ENCODE data around the gene EVA1B.

Gene EVA1B

DNA sequence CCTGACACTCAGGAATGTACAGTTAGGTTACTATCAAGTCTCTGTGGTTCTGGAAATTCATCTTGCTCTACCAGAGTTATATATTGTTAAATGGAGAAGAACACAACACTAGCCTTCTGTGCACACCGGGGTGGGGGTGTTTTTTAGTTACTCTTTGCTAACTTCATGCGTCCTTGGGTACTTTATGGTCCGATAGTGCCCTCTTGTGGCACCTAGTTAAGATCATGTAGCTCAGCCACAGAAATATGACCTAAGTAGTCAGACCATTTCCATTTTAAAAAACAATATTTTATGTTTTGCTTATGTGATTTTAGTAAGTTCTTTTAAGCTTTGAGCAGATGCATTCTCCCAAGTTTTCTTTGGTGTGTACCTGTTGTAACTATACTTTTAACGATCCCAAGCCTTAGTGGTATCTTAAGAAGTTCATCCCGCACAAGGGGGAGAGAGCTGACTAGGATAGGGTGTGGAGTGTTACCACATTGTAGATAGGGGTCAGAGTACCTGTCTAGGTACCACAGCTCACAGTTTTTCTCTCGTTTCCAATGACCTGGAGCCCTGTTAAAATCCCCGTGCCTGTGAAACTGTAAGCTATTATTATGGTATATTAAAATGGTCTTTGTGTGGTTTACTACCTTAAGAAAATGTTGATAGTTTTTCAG, 37.9 kb downstream of the EVA1B start:
- DNase-seq (ENCODE audit: extremely low read depth in 1 of 2, low read depth in 1 of 2), result peak; percentile 26 to 44

DNA sequence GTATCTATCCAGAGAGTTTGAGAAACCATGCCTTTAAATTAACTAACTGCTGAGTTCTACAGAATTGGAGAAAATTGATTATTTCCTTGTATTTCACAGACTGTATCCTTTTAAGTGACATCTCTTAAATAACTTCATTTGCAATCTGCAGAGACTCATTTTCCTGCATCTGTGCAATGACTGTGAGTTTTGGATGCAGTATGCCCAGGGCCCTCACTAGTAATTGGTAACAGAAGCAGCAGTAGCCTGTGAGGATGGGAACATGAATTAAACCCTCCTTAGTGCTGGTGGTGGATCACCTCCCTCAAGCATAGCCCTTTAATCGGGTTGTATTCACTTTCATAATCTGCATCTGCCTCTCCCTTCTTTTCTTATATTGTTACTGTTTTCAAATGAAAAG, 38.9 kb downstream of the EVA1B start:
- DNase-seq (ENCODE audit: extremely low read depth in 1 of 2, low read depth in 1 of 2), result no peak

GRCh38 chr1:36284061-36284460, 39.4 kb downstream of the EVA1B start:
- DNase-seq (ENCODE audit: extremely low read depth in 1 of 2, low read depth in 1 of 2), result no peak

GRCh38 chr1:36279789-36280296, 43.6 kb downstream of the EVA1B start:
- DNase-seq (ENCODE audit: extremely low read depth in 1 of 2, low read depth in 1 of 2), result no peak

DNA sequence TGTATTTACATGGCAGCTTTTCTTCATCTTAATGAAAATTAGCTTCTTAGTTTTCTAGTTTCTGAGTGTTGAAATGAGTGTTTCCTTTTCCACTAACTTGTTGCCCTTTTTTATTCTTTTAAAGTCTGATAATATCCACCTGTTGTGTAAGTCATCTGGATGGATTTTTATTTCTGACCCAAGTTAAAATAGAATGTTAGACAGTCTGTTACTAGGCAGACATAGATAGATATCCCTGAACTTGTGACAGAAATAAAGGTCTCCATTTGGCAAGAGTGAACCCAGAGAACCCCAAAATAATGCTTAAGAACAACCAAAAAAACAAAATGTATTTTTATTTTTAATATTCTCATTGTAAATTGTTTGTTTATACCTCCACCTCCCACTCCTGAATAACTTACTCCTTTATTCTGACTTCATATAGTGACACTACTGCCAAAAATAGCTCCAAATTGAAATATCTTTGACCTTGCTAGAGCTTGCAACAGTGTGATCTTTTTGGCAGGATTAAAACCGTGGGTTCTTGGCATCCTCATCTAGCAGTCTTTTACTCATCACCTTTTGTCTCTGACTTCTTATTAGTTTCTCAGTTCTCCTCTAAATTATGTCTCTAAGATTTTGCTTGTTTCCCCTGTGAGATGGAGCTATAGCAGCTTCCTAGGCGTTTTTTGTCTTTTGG, 44.2 kb downstream of the EVA1B start:
- DNase-seq (ENCODE audit: extremely low read depth in 1 of 2, low read depth in 1 of 2), result no peak

DNA sequence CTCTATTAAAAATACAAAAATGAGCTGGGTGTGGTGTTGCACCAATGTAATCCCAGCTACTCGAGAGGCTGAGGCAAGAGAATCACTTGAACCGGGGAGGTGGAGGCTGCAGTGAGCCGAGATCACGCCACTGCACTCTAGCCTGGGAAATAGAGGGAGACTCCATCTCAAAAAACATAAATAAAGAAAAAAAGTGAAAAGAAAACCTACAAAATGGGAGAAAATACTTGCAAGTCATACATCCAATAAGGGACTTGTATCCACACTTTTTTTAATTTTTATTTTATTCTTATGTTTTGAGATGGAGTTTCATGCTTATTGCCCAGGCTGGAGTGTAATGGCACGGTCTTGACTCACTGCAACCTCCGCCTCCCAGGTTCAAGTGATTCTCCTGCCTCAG, 46.8 kb downstream of the EVA1B start:
- DNase-seq (ENCODE audit: extremely low read depth in 1 of 2, low read depth in 1 of 2), result no peak

- no peak for DNase-seq (ENCODE audit: extremely low read depth in 1 of 2, low read depth in 1 of 2)
Measured at GRCh38 chr1:36274201-36274600, 49.2 kb downstream of the EVA1B start.

DNA sequence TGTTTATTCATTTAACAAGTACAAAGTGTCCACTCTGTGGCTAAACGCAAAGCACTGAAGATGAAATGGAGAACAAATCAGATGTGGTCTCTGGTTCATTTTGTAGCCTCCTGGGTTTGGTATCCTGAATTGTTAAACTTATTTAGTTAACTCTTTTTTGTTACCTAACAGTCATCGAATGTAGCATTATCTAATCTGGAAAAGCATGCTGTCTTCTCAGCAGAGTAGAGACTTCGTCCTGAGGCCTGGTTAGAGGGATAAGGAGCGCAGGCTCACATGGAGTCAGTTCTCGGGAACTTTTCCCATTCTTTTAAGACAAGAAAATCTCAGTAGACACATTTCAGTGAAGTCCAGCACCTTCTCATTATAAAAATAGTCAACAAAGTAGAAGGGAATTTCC, 50.4 kb downstream of the EVA1B start:
- DNase-seq (ENCODE audit: extremely low read depth in 1 of 2, low read depth in 1 of 2), result no peak
